GM11168 (cell line): ENCODE measurements around the gene NPLOC4.
"Not testable (repeated sequence)": the region's sequence is repeated elsewhere in the genome, so short reads cannot be mapped to it uniquely, and the experiment has no call there.

Experiments used
- in situ Hi-C: fragments of 300-500 bp; cut with MboI; formaldehyde crosslinking; loops from one replicate; pipeline ENCODE4 v1.12.0; 2022; ENCODE audit warnings: low sequenced_read_pairs; ENCODE audit not compliant: unreplicated experiment

NPLOC4 gene

DNA sequence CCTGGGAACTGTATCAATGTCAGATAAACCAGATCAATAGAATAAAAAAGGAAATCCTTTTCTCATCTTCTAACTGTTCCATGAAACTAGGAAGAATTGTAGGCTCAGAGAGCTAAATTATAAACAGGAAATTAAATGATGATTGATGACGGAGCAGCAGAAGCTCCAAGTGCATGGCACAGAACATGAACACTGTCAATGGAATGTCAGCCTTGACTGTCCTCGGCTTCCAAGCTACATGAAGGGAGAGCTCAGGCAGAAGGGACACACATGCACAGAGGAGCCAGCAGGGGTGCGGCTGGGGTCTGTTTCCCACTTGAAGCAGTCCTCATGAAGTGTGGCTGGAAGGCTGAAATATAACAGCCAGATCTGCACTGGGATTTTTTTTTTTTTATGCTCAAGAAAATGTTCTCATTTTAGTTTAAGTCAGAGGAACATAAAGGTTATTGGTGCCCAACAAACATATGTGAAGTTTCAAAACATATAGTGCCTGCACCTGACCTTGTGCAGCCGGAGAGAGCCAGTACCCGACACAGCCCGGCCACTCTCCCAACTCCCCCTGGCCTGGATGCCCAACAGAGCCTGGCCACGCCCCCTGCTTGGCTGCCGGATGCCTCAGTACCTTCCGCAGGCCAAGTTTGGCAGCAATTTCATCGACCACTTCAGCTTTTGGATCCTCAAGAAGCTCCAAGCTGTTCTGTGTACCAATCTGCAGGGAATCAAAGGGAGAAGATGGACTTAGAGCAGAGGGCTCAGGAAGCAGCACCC, 37.0 kb downstream of the NPLOC4 start:
- in situ Hi-C loops = no loop called here

DNA sequence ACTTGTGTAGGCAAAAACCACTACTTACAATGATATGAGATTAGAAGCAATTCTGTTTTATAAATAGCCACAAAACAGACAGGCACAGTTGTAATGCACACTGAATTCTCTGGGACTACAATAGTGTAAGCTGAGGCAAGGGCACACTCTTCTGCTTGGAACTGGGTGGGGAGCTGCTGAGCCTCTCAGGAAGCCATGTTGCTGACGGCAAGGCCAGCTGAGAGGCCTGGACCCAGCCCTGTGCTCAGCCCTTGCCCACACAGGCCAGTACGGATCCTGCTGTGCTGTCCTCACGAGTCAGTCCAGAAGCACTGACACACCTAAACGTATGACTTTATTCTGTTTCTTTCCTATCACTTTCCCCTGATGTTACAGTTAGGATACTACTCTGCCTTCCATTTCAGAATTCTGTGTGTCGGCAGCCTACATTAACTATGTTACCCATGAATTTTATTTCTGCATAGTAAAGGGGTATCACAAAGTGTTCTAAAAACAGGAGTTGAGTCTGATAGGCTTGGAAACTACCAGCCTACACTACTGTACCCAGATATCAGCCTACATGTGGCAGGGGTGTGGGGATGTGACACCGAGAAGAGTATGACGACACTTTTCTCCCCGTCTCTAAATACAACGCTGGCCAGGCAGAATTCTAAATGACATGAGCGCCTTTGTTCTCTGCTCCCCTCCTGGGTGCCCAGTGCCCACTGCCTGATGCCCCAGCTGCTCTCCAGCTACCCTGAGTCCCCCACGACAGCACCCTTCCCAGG, 43.6 kb downstream of the NPLOC4 start:
- in situ Hi-C loops = no loop called here

DNA sequence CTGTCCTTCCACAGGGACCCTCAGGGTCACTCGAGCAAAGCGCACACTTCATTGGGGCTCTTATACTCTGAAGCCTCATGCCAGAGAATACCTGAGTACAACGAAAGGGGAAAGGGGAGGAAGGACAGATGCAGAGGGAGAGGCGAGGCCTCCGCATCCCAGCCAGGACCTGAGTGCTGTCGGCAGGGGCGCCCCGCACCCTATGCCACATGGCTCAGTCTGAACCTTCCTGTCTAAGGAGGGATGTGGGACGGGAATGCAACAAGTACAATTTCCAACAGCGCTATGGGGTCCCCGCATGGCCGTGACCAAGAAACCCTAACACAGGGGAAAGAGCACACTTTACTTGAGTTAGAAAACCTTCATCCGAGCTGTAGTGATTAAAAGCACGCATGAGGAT, 44.9 kb downstream of the NPLOC4 start:
- in situ Hi-C loops = no loop called here

DNA sequence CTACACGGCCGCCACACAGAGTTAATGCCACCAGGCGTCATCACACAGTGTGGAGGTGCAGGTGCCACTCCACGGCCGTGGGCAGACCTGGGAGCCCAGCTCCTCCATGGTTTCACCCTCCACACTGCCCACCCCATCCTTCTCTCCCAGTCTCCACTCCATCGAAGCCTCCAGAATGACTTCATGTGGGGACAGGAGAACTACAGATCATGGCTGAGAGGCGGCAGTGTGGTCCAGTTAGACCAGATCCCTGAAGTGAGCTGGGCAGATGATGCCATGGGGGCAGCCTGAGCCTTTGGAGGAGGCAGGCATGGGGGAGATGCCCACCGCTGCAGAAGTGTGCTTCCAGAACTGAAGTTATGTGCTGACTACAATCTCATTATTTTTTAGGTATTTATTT, 46.8 kb downstream of the NPLOC4 start:
- in situ Hi-C loops = no loop called here

DNA sequence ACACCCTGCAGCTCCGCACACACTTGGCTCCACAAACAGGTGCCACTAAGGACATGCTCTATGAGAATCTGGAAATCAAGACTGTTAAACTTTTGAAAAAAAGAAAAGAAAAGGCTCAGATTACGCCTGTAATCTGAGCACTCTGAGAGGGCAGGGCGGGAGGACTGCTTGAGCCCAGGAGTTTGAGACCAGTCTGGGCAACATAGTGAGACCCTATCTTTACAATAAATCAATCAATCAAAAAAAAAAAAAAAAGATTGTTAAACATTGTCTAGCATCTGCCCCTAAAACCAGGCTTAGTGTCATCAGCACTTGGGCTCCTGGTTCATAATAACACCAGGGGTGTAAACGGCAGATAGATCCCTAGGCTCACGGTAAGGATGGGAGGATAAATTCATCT, 47.3 kb downstream of the NPLOC4 start:
- in situ Hi-C loops = no loop called here

DNA sequence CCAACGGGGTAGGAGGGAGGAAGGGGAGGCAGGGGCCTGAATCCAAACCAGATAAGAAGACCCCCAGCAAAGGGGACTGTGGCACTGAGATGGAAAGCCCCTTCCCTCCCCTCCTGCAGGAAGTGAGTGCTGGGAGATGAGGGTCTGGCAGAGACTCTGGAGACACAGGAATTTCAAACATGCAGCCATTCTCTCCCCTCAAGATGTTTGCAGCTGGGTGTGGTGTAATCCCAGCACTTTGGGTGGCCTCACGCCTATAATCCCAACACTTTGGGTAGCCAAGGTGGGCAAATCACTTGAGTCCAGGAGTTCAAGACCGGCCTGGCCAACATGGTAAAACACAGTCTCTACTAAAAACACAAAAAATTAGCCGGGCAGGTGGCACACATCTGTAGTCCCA, 50.8 kb downstream of the NPLOC4 start:
- in situ Hi-C loops = no loop called here

DNA sequence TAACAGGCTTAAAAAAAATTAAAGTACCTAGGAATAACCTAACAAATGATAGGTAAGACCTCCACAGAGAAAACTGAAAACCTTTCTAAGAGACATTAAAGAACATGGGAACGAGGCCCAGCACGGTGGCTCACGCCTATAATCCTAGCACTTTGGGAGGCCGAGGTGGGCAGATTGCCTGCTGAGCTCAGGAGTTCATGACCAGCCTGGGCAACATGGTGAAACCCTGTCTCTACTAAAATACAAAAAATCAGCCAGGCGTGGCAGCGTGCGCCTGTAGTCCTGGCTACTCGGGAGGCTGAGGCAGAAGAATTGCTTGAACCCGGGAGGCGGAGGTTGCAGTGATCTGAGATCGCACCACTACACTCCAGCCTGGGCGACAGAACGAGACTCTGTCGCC, 52.1 kb downstream of the NPLOC4 start:
- in situ Hi-C loops = not testable (repeated sequence)

DNA sequence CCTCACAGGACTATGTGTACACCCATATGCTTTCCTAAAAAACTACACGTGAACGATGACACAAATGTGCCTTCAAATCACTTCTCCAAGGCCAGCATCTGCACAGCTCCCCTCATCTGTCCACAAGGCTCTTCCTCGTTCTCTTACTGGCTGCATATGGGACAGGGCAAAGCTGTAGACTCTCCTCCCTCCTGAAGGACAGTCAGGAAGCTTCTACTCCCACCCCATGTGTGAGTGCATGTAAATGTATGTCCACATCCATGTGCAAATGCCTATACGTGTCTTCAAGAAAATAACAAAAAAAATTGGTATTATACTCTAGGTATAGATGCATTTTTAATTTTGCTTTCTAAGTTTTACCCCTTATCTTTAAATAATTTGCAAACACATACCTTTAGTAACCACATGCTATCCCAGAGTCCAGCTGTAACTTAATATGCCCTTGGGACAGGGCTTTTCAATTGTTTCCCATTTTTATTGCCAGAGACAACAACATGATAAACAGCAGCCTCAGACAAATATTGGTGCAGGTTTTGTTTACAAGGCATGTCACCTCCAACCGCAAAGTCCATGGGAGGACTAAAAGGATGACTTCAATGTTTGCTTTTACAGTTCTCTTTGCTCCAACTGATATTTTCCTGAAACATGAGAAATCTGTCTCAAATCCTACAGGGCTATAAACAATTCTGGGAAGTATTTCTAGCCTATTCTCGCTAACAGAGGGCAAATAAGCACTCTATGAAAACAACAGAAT, 53.1 kb downstream of the NPLOC4 start:
- in situ Hi-C loops = no loop called here

DNA sequence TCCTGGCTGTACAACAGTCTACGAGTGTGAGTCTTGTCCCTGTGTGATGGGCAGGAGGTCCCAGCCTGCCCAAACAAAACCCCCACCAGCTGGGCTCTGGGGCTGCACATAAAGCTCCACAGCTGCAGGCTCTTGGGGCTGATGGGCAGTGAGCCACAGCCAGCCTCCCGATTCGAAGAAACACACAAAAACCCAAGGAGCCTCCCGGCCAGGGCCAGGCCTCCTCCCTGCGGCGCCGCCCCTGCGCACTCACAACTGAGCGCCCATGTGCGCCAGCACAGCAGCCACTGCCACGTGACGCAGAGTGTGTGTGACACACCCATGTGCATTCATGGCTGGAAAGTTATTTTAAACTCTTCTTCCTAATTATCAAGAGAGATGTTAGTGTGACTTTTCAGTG, 54.2 kb downstream of the NPLOC4 start:
- in situ Hi-C loops = no loop called here

DNA sequence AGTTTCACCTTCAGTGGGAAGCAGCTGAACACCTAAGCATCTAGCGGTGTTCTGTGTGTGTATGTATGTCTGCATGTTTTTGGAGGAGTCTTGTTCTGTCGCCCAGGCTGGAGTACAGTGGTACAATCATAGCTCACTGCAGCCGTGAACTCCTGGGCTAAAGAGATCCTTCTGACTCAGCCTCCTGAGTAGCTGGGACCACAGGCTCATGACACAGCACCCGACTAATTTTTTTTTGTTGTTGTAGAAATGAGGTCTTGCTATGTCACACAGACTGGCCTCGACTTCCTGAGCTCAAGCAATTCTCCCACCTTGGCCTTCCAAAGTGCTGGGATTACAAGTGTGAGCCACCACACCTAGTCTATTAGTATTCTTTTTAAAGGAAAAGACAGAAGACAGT, 54.6 kb downstream of the NPLOC4 start:
- in situ Hi-C loops = no loop called here

DNA sequence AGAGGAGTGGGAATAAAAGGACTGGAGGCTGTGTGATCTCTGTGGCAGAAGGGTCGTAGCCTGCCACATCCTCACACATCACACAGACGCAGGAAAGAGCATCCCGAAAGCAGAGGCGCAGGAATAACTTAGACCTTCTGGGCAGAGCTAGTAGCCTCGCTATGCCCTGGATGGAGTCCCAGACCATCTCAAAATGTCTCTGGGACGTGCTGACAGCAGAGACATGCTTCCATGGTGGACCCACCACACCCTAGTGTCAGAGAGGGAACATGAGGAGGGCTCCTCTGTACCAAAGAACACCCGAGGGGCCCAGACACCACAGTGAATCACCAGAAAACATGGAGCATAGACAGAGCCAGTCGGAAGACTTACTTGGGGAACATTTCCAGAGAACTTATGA, 55.2 kb downstream of the NPLOC4 start:
- in situ Hi-C loops = no loop called here

DNA sequence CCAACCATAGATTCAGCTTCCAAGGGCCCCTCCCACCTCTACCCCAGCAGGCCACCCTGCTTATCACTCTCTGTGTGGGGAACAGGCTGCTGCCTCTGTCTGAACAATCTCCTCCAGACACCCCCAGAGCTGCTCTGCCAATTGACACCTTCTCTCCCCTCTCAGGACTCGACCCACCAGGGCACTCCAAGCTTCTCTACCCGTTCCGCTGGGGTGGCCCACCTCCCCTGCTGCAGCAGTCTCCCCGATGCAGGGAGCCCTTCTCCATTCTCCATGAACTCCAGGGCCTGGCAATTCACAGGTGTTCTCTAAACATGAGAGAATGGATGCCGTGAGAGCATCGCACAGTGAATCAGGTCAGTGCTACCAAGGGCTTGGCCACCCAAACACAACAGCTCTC, 56.4 kb downstream of the NPLOC4 start:
- in situ Hi-C loops = no loop called here

DNA sequence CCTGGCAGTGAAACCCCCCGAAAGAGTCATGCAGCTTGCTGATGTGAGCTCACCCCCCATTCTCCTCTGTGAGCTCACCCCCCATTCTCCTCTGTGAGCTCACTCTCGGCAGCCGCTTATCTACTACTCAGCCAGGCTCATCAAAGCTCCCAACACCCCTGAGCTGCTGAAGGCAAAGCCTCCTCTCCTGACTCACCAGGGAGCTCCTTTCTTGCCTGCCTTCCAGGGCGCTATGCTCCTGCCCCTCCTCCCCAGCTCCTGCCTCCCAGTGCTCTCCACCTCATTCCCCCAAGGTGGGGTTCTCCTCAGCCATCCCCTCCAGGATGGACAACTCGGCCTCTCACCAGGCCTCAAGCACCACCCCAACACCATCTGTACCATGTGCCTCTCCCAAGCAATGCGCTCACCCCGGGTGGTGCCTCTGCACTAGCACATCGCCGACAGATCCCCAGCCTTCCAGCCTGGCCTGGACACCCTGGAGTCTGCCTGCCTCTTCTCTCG, 57.0 kb downstream of the NPLOC4 start:
- in situ Hi-C loops = no loop called here

DNA sequence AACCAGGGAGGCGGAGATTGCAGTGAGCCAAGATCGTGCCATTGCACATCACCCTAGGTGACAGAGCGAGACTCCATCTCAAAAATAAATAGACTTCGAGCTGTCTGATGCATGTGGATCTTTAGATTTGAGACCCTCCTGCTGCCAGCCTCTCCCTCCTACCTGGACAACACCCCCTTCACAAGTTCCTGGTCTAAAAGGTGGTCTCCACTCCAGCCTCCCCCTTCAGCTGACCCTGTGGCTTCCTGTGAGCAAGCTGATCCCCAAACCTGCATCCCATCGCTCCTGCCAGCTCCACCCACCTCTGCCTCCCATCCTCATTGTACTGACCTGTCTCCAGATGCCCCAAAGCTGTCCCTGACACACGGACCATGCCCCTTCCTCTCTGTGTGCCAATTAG, 57.6 kb downstream of the NPLOC4 start:
- in situ Hi-C loops = no loop called here

DNA sequence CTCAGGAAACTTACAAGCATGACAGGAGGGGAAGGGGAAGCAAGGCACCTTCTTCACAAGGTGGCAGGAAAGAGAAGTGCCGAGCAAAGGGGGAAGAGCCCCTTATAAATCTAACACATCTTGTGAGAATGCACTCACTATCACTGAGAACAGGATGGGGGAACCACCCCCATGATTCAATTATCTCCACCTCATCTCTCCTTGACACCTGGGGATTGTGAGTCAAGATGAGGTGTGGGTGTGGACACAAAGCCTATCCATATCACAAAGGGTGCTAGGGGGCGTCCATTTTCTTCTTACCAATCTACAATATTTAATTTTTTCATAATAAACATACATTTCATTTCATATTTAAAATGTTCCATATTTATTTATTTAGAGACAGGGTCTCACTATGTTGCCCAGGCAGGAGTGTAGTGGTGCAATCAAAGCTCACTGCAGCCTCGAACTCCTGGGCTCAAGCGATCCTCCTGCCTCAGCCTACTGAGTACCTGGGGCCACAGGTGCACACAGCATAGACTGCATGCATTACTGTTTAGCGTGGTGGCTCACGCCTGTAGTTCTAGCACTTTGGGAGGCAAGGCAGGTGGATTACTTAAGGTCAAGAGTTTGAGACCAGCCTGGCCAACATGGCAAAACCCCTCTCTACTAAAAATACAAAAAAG, 58.2 kb downstream of the NPLOC4 start:
- in situ Hi-C loops = no loop called here

DNA sequence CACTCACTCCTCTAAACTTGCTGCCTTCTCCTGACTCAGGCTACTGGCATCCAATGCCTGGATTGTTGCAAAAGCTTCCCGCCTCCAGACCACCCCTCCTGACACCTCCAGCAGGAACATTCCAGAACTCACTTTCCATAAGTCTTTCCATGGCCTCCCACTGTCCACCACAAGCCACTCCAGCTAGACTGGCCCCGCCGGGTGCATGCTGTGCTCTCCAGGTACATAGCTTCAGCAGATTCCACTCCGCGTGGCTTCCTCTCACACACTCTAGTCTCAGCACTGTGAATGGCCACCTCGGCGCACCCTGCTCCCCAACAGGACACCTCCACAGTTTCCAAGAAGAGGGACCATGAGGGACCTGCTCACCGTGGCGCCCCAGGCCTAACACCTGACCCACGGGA, 58.9 kb downstream of the NPLOC4 start:
- in situ Hi-C loops = no loop called here

DNA sequence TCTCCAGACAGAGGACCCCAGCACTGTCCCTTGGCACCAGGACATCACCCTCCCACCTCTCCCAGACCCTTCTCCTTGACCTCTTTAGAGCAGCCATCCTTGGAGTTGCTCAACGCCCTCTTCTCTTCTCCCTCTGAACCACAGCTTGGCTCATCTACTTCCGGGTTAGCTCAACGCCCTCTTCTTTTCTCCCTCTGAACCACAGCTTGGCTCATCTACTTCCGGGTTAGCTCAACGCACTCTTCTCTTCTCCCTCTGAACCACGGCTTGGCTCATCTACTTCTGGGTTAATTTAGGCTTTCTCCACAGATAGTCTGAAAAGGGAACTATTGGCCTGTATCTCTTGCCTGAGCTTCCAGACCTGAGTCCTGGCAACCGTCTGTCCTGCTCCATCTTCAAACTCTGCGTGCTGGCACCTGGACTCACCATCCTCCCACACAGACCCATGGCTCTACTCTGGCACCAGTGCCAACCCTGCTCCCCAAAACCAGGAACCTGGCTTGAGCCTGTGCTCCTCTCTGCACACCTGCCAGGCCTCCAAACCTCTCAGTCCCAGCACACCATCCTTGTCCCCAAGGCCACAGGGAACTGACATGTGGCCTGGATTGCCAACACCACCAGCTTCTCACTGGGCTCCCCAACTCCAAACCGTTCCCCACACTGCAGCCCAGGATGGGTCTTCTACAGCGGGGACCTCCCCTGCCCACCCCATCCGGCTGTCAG, 59.5 kb downstream of the NPLOC4 start:
- in situ Hi-C loops = no loop called here

DNA sequence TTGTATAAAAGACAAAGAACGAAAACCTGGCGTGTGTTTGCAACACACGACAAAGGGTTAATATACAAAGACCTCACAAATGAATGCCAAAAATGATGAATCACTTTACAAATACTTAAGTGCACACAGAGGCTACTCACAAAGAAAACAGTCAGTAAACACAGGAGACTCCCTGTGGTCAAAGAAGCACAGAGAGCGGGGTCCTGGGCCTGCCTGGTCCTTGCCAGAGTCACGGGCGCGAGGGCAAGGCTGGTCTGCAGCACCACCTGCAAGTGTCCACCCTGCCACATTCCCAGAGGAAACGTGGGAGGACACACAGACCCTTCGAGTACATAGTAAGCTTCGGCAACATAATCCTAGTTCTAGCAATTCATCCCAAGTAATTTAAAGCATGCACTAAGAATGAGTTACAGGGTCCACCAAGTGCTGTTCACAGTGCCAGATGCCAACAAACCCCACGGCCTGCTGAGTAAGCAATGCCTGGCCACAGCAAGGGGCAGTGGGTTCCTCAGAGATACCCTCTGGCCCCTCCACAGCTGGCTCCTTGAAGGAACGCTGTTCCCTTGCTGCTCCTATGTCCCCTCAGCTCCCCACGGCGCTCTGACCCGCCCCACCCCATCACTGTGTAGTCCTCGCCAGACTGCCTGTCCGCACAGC, 60.2 kb downstream of the NPLOC4 start:
- in situ Hi-C loops = no loop called here

DNA sequence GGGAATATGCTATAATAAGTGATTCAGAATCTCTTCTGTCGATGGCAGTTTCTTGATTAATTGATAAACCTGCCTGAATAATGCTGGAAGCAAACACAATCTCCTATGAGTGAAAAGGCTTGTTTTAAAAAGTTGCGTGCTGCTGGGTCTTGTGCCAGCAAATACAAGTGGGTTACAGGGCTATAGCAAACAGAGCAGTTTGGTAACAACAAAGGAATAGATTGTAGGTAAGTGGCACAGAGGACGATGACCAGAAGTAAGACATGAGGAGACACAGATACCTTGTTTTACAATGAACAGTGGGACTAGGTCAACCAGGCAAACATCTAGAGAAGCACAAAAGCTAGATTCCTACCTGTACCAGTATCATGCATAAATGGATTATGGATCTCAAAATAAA, 61.1 kb downstream of the NPLOC4 start:
- in situ Hi-C loops = no loop called here

DNA sequence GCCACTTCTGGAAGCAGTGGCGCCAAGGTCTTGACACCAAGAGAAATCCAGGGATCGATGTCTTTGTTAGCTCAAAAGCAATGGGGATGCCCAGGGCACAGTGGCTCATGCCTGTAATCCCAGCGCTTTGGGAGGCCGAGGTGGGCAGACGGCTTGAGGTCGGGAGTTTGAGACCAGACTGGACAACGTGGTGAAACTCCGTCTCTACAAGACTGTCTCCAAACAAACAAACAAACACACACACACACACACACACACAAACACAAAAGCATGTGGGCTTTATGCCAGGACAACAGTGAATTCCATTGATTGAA, 62.3 kb downstream of the NPLOC4 start:
- in situ Hi-C loops = no loop called here
